HEK293 (cell line): ENCODE measurements around the gene JCHAIN.

Experiments used
- CTCF ChIP-seq: fragments of 450-650 bp; formaldehyde crosslinking; IDR thresholded peaks from 2 replicates; pipeline ENCODE4 v1.5.1; 2016; ENCODE audit warnings: missing biosample characterization, missing genetic modification characterization
- KLF10 ChIP-seq: fragments of 450-650 bp; IDR thresholded peaks from 2 replicates; pipeline ENCODE4 v1.5.1; 2018; ENCODE audit warnings: missing biosample characterization, mild to moderate bottlenecking, missing genetic modification characterization
- TCF7L2 ChIP-seq: IDR thresholded peaks from 2 replicates; pipeline ENCODE4 v1.6.1; 2011; ENCODE audit warnings: low read depth, mild to moderate bottlenecking, inconsistent platforms, low read length, moderate library complexity, borderline replicate concordance
- ZNF121 ChIP-seq: fragments of 450-650 bp; formaldehyde crosslinking; IDR thresholded peaks from 2 replicates; pipeline ENCODE4 v1.5.1; 2016; ENCODE audit warnings: missing biosample characterization, missing genetic modification characterization
- ZNF398 ChIP-seq: fragments of 450-650 bp; formaldehyde crosslinking; IDR thresholded peaks from 2 replicates; pipeline ENCODE4 v1.5.1; 2017; ENCODE audit warnings: missing biosample characterization, missing genetic modification characterization
- ZNF639 ChIP-seq: fragments of 450-650 bp; formaldehyde crosslinking; IDR thresholded peaks from 2 replicates; pipeline ENCODE4 v1.5.1; 2016; ENCODE audit warnings: missing biosample characterization, missing genetic modification characterization
- ZNF791 ChIP-seq: fragments of 450-650 bp; formaldehyde crosslinking; IDR thresholded peaks from 2 replicates; pipeline ENCODE4 v1.5.1; 2016; ENCODE audit warnings: missing biosample characterization, missing genetic modification characterization

DNA sequence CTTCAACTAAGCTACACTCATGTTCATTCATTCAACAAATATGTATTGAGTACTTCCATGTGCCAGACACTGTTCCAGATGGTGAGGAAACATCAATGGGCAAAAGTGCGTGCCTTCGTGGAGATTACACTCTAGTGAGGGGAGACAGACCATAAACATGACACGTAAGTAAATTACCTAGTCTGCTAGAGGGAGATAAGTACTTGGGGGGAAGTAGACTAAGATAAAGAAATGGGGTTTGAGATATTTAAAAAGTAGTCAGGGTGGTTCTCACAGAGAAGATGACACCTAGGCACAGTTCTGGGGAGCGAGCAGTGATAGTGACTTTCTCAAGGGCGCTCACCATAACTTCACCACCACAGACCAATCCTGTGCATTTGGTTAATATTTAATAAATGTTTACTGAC, 11.7 kb downstream of the JCHAIN start:
- TF ChIP-seq ZNF121 (tag by site-specific recombination) (no peak), CTCF (tag by site-specific recombination) (no peak), ZNF639 (tag by site-specific recombination) (no peak), TCF7L2 (no peak), ZNF791 (tag by site-specific recombination) (no peak), KLF10 (tag by site-specific recombination) (no peak), ZNF398 (tag by site-specific recombination) (no peak)
